OCI-LY3 (cell line): ENCODE measurements around the gene ZNF438.

ENCODE experiments used
- CTCF ChIP-seq: fragments of 200-600, 300-600 bp; sonication (generic); IDR thresholded peaks from 2 replicates; pipeline ENCODE4 v1.5.1; 2014; ENCODE audit warnings: antibody characterized with exemption, low read length, low read depth
- EZH2phosphoT487 ChIP-seq: fragments of 200-600 bp; shearing (Covaris generic); IDR thresholded peaks from 2 replicates; pipeline ENCODE4 v1.6.1; 2018; ENCODE audit warnings: antibody characterized with exemption, mixed run types, low read depth

GRCh38 chr10:30818010-30818660 lies 213.5 kb downstream of the ZNF438 start:
- TF ChIP-seq CTCF = no peak
- TF ChIP-seq EZH2phosphoT487 = no peak
